GM12874 (cell line): ENCODE data around the gene APCDD1.

Experiments
- TF ChIP-seq, protein P1 (sequence below): IDR thresholded peaks from 2 replicates; pipeline ENCODE4 v1.5.1; 2011; ENCODE audit warnings: low read depth, mild to moderate bottlenecking, control low read depth, low read length, moderate library complexity; ENCODE audit not compliant: insufficient read depth

The APCDD1 gene

DNA sequence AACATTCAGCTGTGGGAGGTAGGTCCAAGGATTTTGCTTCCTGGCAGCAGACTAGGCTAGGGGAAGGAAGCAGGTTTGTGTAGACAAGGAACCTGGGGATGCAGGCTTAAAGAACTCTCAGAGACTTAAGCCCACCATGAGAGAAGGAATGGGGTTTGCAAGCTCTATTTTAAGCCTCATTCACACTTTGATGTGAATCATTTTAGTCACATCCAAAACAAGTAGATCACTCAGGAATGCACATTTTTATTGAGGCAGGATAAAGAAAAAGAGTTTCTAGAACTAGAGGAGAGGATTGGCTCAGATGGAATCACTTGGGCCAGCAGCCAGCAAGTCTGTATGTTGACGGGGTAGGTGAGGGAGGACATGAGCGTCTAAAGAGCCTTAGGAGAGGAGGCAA is 68.1 kb downstream of the APCDD1 start:
- TF ChIP-seq, protein P1, sequence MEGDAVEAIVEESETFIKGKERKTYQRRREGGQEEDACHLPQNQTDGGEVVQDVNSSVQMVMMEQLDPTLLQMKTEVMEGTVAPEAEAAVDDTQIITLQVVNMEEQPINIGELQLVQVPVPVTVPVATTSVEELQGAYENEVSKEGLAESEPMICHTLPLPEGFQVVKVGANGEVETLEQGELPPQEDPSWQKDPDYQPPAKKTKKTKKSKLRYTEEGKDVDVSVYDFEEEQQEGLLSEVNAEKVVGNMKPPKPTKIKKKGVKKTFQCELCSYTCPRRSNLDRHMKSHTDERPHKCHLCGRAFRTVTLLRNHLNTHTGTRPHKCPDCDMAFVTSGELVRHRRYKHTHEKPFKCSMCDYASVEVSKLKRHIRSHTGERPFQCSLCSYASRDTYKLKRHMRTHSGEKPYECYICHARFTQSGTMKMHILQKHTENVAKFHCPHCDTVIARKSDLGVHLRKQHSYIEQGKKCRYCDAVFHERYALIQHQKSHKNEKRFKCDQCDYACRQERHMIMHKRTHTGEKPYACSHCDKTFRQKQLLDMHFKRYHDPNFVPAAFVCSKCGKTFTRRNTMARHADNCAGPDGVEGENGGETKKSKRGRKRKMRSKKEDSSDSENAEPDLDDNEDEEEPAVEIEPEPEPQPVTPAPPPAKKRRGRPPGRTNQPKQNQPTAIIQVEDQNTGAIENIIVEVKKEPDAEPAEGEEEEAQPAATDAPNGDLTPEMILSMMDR = no peak

DNA sequence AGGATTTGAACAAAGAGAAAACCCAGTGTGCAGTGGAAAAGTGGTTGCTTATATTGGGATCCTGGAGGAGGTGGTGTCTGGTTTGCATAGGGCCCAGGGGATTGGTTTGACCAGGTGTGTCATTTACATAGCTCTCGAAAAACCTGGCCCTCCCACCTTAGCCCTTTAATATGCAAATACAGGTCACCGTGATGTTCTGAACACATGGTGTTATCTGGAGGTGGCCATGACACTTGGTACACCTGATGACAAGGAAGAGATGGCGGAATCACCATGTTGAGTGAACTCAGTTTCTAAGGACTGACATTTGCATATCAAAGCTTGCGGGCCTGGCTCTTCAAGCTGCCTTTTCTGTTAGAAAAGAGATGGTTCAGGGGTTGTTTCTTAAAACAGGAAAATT is 69.1 kb downstream of the APCDD1 start:
- TF ChIP-seq, protein P1 = no peak

DNA sequence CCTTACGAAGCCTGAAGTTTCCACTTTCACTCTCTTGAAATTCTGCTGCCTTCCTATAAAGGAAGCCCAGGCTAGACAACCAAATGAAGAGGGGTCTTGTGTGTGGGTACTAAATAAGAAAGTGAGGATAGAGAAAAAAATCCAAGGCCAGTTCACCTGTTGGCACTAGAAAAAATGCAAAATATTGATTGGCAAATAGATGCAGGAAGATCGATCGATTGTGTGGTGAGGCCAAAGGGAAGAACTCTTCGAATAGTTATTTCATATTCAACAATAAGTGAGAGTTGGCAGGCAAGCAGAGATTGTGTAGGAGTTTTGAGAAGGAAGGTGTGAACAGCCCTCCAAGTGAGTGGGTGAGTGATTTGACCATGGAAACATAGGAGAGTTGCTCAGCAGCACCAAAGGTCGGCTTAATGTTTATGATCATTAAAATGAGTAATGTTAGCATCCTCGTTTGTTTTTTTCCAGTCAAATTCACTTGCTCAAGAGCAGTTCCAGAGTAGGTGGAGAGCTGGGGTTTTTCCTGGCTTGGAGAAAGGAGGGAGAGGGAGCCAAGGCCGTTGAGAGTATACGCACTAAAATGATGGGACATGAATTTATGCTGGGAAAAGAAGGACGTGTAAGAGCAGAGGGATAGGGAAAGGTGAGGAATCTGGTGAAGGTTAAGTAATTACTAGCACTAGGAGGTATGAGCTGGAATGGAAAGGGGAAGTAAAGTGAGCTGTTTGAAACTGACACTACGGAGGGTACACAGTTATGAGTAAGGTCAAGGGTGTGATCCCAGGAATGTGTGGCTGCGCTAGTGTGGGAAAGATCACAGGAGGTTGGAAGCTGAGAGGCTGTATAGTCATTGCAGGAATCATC is 70.3 kb downstream of the APCDD1 start:
- TF ChIP-seq, protein P1 = no peak

DNA sequence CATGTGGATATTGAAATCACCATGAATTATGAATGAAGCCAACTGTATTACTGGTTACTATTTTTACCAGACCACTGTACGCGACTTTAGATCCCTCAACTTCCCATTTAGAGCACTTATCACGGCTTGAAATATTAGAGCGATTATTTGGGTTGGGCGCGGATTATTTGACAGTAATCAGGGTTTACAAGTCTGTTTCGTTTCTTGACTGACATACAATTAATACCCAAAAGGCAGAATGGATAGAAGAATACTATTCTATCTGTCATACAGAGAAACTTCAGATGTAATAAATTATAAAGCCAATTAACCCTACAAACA is 70.9 kb downstream of the APCDD1 start:
- TF ChIP-seq, protein P1 = no peak

DNA sequence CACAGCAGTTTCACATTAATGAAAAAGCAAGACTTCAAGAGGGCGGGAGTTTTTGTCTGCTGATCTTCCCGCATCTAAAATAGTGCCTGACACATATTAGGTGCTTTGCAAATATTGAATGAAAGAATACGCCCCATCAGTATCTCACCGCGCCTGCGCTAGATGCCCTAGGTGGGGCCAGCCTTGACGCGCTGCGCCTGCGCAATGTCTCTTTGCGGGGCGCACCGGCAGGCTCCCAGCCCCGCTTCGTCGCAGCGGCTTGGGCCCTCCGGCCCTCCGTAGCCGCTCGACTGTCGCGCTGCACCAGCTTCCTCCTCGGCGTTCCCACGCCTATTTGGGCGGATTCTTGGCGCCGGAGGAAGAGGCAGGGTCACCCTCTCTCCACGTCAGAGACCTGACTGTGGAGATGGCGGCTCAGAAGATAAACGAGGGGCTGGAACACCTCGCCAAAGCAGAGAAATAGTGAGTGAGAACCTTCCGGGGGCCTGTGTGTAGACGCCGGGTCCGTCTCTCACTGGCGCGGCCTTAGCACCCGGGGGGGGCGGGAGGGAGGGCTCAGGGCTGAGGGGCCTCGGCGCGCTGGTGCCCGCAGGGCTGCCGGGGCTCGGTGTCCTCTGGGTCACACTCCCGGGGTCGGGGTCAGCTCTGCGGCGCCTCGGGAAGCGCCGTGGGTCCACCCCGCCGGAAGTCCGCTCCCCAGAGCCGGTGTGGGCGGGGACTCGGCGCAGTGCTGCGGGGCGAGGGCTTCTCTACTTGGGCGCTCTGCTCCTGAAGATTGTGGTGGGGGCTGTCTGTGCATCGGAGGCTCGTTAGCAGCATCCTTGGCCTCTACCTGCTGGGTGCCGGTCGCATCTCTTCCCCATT is 71.5 kb downstream of the APCDD1 start, which contains the start of gene NAPG:
Gene NAPG (plus strand): TSS at position 331 of the 864 bp plus-strand sequence. CDS start 76 bp downstream, at position 407.
- TF ChIP-seq, protein P1 = no peak

DNA sequence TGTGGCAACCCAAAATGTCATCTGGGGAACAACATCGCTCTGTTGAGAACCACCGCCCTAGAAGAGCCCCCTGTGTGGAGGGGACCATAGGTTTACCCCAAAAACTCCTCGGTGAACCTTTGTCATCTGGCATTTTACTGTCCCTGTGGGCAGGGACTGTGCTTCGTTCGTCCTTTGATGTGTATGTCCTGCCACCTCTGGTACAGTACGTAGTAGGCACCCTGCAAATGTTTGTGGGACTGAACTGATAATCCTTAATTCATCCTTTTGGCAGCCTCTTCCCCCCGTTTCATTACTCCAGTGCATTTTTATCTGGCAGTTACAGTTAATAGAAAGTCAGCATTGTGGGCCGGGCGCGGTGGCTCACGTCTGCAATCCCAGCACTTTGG is 72.1 kb downstream of the APCDD1 start:
- TF ChIP-seq, protein P1 = no peak

DNA sequence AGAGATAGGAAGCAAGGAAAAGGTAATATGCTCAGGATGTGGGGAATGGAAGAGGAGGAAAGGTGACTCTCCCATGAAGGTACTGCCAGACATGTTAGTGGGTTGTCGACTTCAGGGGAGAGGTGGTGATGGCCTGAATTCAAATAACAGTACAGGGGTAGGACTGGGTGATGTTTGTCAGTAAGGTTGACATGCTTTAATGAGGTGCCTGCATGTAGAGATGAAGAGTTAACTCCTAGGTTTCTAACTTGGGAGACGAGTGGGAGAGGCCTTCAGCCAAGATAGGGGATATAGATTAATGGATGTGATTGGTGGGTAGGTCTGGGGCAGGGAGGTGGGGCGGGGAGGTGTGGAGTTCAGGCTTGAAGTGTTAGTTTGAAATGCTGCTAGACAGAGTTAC is 74.0 kb downstream of the APCDD1 start:
- TF ChIP-seq, protein P1 = no peak
